ENCODE measurements around the gene EPB41. TPM values are rescaled to one million over a fixed set of nuclear protein-coding genes. Genes with fewer than 3 reads are reported as not detected.
A peak's percentile ranks its signal among the peaks of the same experiment; 100 is the strongest.

The EPB41 gene
- total and polyA plus RNA-seq, 4 donors, result 10.7 to 189 (median 38.1) TPM

GRCh38 chr1:29145739-29146437 is 231.5 kb downstream of the EPB41 start:
- no peak for DNase-seq (ENCODE audit: low spot score)
- TF ChIP-seq GABPA (IDR thresholded peaks at IDR 0.05 in 1 of 2, conservative IDR thresholded peaks at IDR 0.05 in 1 of 2), result peak in 1 of 2 donors; percentile 60
- TF ChIP-seq HNF4G (IDR thresholded peaks at IDR 0.05), result peak; percentile 90
- TF ChIP-seq, protein P1, sequence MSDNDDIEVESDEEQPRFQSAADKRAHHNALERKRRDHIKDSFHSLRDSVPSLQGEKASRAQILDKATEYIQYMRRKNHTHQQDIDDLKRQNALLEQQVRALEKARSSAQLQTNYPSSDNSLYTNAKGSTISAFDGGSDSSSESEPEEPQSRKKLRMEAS (IDR thresholded peaks at IDR 0.05), result peak; percentile 97
- TF ChIP-seq CTCF (IDR thresholded peaks at IDR 0.05; ENCODE audit: low read depth, low read length, missing input control), result no peak
- TF ChIP-seq RAD21 (IDR thresholded peaks at IDR 0.05), result peak; percentile 51 to 68
- TF ChIP-seq FOXA2 (IDR thresholded peaks at IDR 0.05), result peak; percentile 80
- peak; percentile 96 to 97 for TF ChIP-seq RXRA (IDR thresholded peaks at IDR 0.05)
- TF ChIP-seq, protein P2, sequence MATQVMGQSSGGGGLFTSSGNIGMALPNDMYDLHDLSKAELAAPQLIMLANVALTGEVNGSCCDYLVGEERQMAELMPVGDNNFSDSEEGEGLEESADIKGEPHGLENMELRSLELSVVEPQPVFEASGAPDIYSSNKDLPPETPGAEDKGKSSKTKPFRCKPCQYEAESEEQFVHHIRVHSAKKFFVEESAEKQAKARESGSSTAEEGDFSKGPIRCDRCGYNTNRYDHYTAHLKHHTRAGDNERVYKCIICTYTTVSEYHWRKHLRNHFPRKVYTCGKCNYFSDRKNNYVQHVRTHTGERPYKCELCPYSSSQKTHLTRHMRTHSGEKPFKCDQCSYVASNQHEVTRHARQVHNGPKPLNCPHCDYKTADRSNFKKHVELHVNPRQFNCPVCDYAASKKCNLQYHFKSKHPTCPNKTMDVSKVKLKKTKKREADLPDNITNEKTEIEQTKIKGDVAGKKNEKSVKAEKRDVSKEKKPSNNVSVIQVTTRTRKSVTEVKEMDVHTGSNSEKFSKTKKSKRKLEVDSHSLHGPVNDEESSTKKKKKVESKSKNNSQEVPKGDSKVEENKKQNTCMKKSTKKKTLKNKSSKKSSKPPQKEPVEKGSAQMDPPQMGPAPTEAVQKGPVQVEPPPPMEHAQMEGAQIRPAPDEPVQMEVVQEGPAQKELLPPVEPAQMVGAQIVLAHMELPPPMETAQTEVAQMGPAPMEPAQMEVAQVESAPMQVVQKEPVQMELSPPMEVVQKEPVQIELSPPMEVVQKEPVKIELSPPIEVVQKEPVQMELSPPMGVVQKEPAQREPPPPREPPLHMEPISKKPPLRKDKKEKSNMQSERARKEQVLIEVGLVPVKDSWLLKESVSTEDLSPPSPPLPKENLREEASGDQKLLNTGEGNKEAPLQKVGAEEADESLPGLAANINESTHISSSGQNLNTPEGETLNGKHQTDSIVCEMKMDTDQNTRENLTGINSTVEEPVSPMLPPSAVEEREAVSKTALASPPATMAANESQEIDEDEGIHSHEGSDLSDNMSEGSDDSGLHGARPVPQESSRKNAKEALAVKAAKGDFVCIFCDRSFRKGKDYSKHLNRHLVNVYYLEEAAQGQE (IDR thresholded peaks at IDR 0.05), result peak; percentile 79
- TF ChIP-seq HNF4A (conservative IDR thresholded peaks at IDR 0.05), result peak; percentile 96 to 98
- TF ChIP-seq SP1 (IDR thresholded peaks at IDR 0.05), result peak; percentile 98
- TF ChIP-seq YY1 (IDR thresholded peaks at IDR 0.05), result peak; percentile 92
- TF ChIP-seq NR2F2 (IDR thresholded peaks at IDR 0.05), result peak; percentile 75
- peak; percentile 58 for TF ChIP-seq ATF3 (IDR thresholded peaks at IDR 0.05)
- TF ChIP-seq TAF1 (conservative IDR thresholded peaks at IDR 0.05), result no peak
- TF ChIP-seq, protein P3, sequence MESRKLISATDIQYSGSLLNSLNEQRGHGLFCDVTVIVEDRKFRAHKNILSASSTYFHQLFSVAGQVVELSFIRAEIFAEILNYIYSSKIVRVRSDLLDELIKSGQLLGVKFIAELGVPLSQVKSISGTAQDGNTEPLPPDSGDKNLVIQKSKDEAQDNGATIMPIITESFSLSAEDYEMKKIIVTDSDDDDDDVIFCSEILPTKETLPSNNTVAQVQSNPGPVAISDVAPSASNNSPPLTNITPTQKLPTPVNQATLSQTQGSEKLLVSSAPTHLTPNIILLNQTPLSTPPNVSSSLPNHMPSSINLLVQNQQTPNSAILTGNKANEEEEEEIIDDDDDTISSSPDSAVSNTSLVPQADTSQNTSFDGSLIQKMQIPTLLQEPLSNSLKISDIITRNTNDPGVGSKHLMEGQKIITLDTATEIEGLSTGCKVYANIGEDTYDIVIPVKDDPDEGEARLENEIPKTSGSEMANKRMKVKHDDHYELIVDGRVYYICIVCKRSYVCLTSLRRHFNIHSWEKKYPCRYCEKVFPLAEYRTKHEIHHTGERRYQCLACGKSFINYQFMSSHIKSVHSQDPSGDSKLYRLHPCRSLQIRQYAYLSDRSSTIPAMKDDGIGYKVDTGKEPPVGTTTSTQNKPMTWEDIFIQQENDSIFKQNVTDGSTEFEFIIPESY (IDR thresholded peaks at IDR 0.05), result peak; percentile 66
- TF ChIP-seq JUND (IDR thresholded peaks at IDR 0.05), result peak; percentile 59 to 72
- TF ChIP-seq EGR1 (IDR thresholded peaks at IDR 0.05; ENCODE audit: low read depth in 2 of 2), result peak in 1 of 2 donors; percentile 66
- TF ChIP-seq FOXA1 (IDR thresholded peaks at IDR 0.05), result peak; percentile 57
- no peaks in the 10 kb centered on the region for H3K9me3 ChIP-seq (ENCODE audit: control insufficient read depth in 4 of 4, low read length in 3 of 4)
- WGBS, result 27% methylated on average over 8 of the region's 8 CpGs
- no peaks in the 10 kb centered on the region for H3K27me3 ChIP-seq (ENCODE audit: control insufficient read depth in 4 of 4, insufficient read depth in 4 of 4, low read length in 3 of 4)
- H3K9ac ChIP-seq (ENCODE audit: low read depth in 1 of 2, low read length in 2 of 2), result no peak overlapping the region
- no peak overlapping the region for H3K4me3 ChIP-seq (ENCODE audit: low read depth in 1 of 3, low read length in 3 of 3)
- peaks cover 8 to 20% (median 16%) of the 10 kb centered on the region in 4 donors for H3K36me3 ChIP-seq (ENCODE audit: control insufficient read depth in 4 of 4, insufficient read depth in 3 of 4, low read depth in 1 of 4, low read length in 3 of 4)
- H3K4me1 ChIP-seq (ENCODE audit: control insufficient read depth in 4 of 4, insufficient read depth in 4 of 4, low read length in 3 of 4), result peaks cover 11 to 48% (median 34%) of the 10 kb centered on the region in 4 donors
- peak overlapping the region; percentile 75 to 80 for H3K27ac ChIP-seq (ENCODE audit: low read depth in 1 of 2, low read length in 2 of 2)

All from liver (tissue), 9 donors.